ENCODE measurements around the gene ASAP2.

ASAP2 gene

GRCh38 chr2:9232166-9232479 is 25.5 kb downstream of the ASAP2 start:
- DNase-seq: no peak

- DNase-seq: no peak
These were observed 26.3 kb downstream of the ASAP2 start for GRCh38 chr2:9232886-9233285.

- DNase-seq: no peak
These were observed 28.1 kb downstream of the ASAP2 start for GRCh38 chr2:9234680-9235146.

- no peak for DNase-seq
These were observed 28.8 kb downstream of the ASAP2 start for GRCh38 chr2:9235147-9236044.

- DNase-seq: no peak
These were observed 29.4 kb downstream of the ASAP2 start for GRCh38 chr2:9236045-9236344.

GRCh38 chr2:9236867-9237266 is 30.3 kb downstream of the ASAP2 start:
- DNase-seq: no peak

GRCh38 chr2:9237831-9238230 is 31.2 kb downstream of the ASAP2 start:
- DNase-seq: no peak

GRCh38 chr2:9238591-9239326 is 32.1 kb downstream of the ASAP2 start:
- no peak for DNase-seq

- no peak for DNase-seq
These were observed 33.0 kb downstream of the ASAP2 start for GRCh38 chr2:9239616-9240015.

- no peak for DNase-seq
These were observed 34.1 kb downstream of the ASAP2 start for GRCh38 chr2:9240745-9241144.

- no peak for DNase-seq
These were observed 34.6 kb downstream of the ASAP2 start for GRCh38 chr2:9241233-9241632.

GRCh38 chr2:9243357-9243756 is 36.7 kb downstream of the ASAP2 start:
- DNase-seq: no peak

- DNase-seq: no peak
These were observed 38.5 kb downstream of the ASAP2 start for GRCh38 chr2:9244985-9245544.

GRCh38 chr2:9247177-9247576 is 40.6 kb downstream of the ASAP2 start:
- DNase-seq: no peak

- no peak for DNase-seq
These were observed 41.2 kb downstream of the ASAP2 start for GRCh38 chr2:9247786-9248185.

- DNase-seq: no peak
These were observed 41.8 kb downstream of the ASAP2 start for GRCh38 chr2:9248363-9248762.

GRCh38 chr2:9249020-9249800 is 42.6 kb downstream of the ASAP2 start:
- no peak for DNase-seq

GRCh38 chr2:9250091-9250490 is 43.5 kb downstream of the ASAP2 start:
- DNase-seq: no peak

GRCh38 chr2:9250498-9251153 is 44.0 kb downstream of the ASAP2 start:
- DNase-seq: no peak

GRCh38 chr2:9251154-9252001 is 44.8 kb downstream of the ASAP2 start:
- DNase-seq: no peak

GRCh38 chr2:9252002-9252357 is 45.4 kb downstream of the ASAP2 start:
- no peak for DNase-seq

- DNase-seq: no peak
These were observed 48.8 kb downstream of the ASAP2 start for GRCh38 chr2:9255416-9255815.
